WTC11 (cell line): ENCODE results near the gene KCNMA1. TPM values are rescaled to one million over a fixed set of nuclear protein-coding genes. Genes with fewer than 3 reads are reported as not detected.

Experiments used
- ATAC-seq: fragments of 200-7000 bp; cut with Tn5 transposase; 2 replicates; pipeline ENCODE4 v1.10.0; 2021; ENCODE audit warnings: mild to moderate bottlenecking, moderate library complexity
- CTCF ChIA-PET: fragments of 300-600 bp; sonication (Branson Sonifier 250); formaldehyde crosslinking; loops from one replicate; lab custom pipeline; 2021; ENCODE audit warnings: antibody characterized with exemption; lab: Charles Lee
- POLR2A ChIA-PET: fragments of 350-600 bp; sonication (Branson Sonifier 250); formaldehyde crosslinking; loops from one replicate; lab custom pipeline; 2021; ENCODE audit warnings: antibody characterized with exemption; lab: Charles Lee
- DNase-seq: peaks from one replicate; pipeline ENCODE4 v3.0.0; 2021; ENCODE audit warnings: low spot score
- H3K27ac Mint-ChIP-seq: 2 replicates; pipeline ENCODE4 v1.8.0; 2021; ENCODE audit warnings: mixed read lengths
- H3K27me3 Mint-ChIP-seq: 2 replicates; pipeline ENCODE4 v1.8.0; 2021; ENCODE audit warnings: low read depth, mild to moderate bottlenecking, moderate library complexity, mixed read lengths
- H3K36me3 Mint-ChIP-seq: 2 replicates; pipeline ENCODE4 v1.8.0; 2021; ENCODE audit warnings: mixed read lengths
- H3K4me1 Mint-ChIP-seq: 2 replicates; pipeline ENCODE4 v1.8.0; 2022; ENCODE audit warnings: mixed read lengths
- H3K4me3 Mint-ChIP-seq: 2 replicates; pipeline ENCODE4 v1.8.0; 2021; ENCODE audit warnings: mild to moderate bottlenecking, moderate library complexity, mixed read lengths
- H3K9me3 Mint-ChIP-seq: 2 replicates; pipeline ENCODE4 v1.8.0; 2021; ENCODE audit warnings: mixed read lengths
- CBFB ChIP-seq: sonication (generic); formaldehyde crosslinking; IDR thresholded peaks from 2 replicates; pipeline ENCODE4 v1.8.1; 2022; ENCODE audit warnings: mild to moderate bottlenecking, low read depth, missing genetic modification reagents
- ETV6 ChIP-seq: sonication (generic); formaldehyde crosslinking; IDR thresholded peaks from 2 replicates; pipeline ENCODE4 v1.8.1; 2022; ENCODE audit warnings: mild to moderate bottlenecking, missing genetic modification reagents
- FOXJ3 ChIP-seq: sonication (generic); formaldehyde crosslinking; IDR thresholded peaks from 2 replicates; pipeline ENCODE4 v1.9.0; 2021; ENCODE audit warnings: missing genetic modification reagents, mild to moderate bottlenecking, borderline replicate concordance
- GTF2I ChIP-seq: fragments of 250-450 bp; sonication (Bioruptor Pico); conservative IDR thresholded peaks from 2 replicates; pipeline ENCODE4 v1.4.0; 2021; ENCODE audit warnings: mild to moderate bottlenecking
- JAZF1 ChIP-seq: fragments of 250-450 bp; sonication (Bioruptor Pico); IDR thresholded peaks from 2 replicates; pipeline ENCODE4 v1.9.0; 2021; ENCODE audit warnings: moderate library complexity, mild to moderate bottlenecking, inconsistent platforms
- KAT7 ChIP-seq: sonication (generic); formaldehyde crosslinking; IDR thresholded peaks from 2 replicates; pipeline ENCODE4 v1.8.1; 2023; ENCODE audit warnings: missing genetic modification reagents, mild to moderate bottlenecking, borderline replicate concordance
- MXD4 ChIP-seq: fragments of 250-450 bp; sonication (Bioruptor Pico); IDR thresholded peaks from 2 replicates; pipeline ENCODE4 v1.8.0; 2021; ENCODE audit warnings: mild to moderate bottlenecking, moderate library complexity, borderline replicate concordance
- RELA ChIP-seq: sonication (generic); formaldehyde crosslinking; IDR thresholded peaks from 2 replicates; pipeline ENCODE4 v1.8.1; 2022; ENCODE audit warnings: missing genetic modification reagents, mild to moderate bottlenecking, borderline replicate concordance
- RORB ChIP-seq: fragments of 250-450 bp; sonication (Bioruptor Pico); IDR thresholded peaks from 2 replicates; pipeline ENCODE4 v1.9.0; 2021; ENCODE audit warnings: mild to moderate bottlenecking
- SMAD3 ChIP-seq: sonication (generic); formaldehyde crosslinking; IDR thresholded peaks from 2 replicates; pipeline ENCODE4 v1.8.0; 2022; ENCODE audit warnings: missing genetic modification reagents, mild to moderate bottlenecking, borderline replicate concordance
- SOX15 ChIP-seq: fragments of 250-450 bp; sonication (Bioruptor Pico); IDR thresholded peaks from 2 replicates; pipeline ENCODE4 v1.9.0; 2021; ENCODE audit warnings: mild to moderate bottlenecking
- TEAD1 ChIP-seq: sonication (generic); formaldehyde crosslinking; IDR thresholded peaks from 2 replicates; pipeline ENCODE4 v1.8.0; 2022; ENCODE audit warnings: mild to moderate bottlenecking, missing genetic modification reagents
- TP53 ChIP-seq: sonication (generic); formaldehyde crosslinking; IDR thresholded peaks from 2 replicates; pipeline ENCODE4 v1.8.1; 2023; ENCODE audit warnings: mild to moderate bottlenecking, missing genetic modification reagents
- total RNA-seq: library from RNA; stranded (reverse); gene quantifications from 3 replicates; pipeline ENCODE4 v1.2.3, GENCODE V29; 2021
- TF ChIP-seq, protein P1 (sequence below): sonication (generic); formaldehyde crosslinking; IDR thresholded peaks from 2 replicates; pipeline ENCODE4 v1.8.0; 2023; ENCODE audit warnings: mild to moderate bottlenecking, missing genetic modification reagents
- TF ChIP-seq, protein P2 (sequence below): sonication (generic); formaldehyde crosslinking; IDR thresholded peaks from 2 replicates; pipeline ENCODE4 v1.8.1; 2022; ENCODE audit warnings: mild to moderate bottlenecking, moderate library complexity, missing genetic modification reagents
- TF ChIP-seq, protein P3 (sequence below): sonication (generic); formaldehyde crosslinking; IDR thresholded peaks from 2 replicates; pipeline ENCODE4 v1.8.1; 2022; ENCODE audit warnings: low read depth, missing genetic modification reagents, borderline replicate concordance
- TF ChIP-seq, protein P4 (sequence below): sonication (generic); formaldehyde crosslinking; IDR thresholded peaks from 2 replicates; pipeline ENCODE4 v1.8.1; 2022; ENCODE audit warnings: mild to moderate bottlenecking, missing genetic modification reagents, moderate library complexity, borderline replicate concordance

The KCNMA1 gene
- total RNA-seq, 1 experiment from 2014 or later, result 7.3 TPM

DNA sequence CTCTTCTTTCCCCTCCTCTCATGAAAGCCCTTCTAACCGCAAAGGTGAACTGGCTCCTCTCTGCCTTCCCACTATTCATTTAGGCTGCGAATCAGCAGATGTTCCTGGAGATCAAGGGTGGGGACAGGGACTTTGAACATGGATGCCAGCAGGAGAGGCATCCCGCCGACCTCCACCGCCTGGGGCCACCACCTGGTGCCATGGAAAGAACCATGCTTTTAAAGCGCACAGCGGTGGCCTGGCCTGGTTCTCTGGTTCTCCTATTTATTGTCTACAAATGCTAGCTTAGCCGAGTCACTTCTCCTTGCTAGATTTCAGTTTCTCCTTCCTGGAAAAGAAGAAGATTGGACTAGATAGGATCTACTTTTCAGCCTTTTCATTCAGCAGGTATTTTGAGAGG, 43.2 kb upstream of the KCNMA1 start:
- ChIA-PET POLR2A (no interaction called here), CTCF (interaction anchor here (0.6 to 4.1 kb wide), 2 partner anchors 31 to 37 kb away, joined by 3 to 16 read pairs; no protein-coding TSS in a partner anchor)
- Mint-ChIP-seq H3K36me3 (no peaks in the 10 kb centered on the region), H3K9me3 (no peaks in the 10 kb centered on the region), H3K27me3 (no peaks in the 10 kb centered on the region), H3K4me3 (no peak overlapping the region), H3K27ac (no peak overlapping the region), H3K4me1 (peaks cover 18% of the 10 kb centered on the region)
- DNase-seq (no peak), ATAC-seq (no peak)
- TF ChIP-seq TEAD1 (CRISPR knock-in tag), result no peak
- TF ChIP-seq, protein P1, sequence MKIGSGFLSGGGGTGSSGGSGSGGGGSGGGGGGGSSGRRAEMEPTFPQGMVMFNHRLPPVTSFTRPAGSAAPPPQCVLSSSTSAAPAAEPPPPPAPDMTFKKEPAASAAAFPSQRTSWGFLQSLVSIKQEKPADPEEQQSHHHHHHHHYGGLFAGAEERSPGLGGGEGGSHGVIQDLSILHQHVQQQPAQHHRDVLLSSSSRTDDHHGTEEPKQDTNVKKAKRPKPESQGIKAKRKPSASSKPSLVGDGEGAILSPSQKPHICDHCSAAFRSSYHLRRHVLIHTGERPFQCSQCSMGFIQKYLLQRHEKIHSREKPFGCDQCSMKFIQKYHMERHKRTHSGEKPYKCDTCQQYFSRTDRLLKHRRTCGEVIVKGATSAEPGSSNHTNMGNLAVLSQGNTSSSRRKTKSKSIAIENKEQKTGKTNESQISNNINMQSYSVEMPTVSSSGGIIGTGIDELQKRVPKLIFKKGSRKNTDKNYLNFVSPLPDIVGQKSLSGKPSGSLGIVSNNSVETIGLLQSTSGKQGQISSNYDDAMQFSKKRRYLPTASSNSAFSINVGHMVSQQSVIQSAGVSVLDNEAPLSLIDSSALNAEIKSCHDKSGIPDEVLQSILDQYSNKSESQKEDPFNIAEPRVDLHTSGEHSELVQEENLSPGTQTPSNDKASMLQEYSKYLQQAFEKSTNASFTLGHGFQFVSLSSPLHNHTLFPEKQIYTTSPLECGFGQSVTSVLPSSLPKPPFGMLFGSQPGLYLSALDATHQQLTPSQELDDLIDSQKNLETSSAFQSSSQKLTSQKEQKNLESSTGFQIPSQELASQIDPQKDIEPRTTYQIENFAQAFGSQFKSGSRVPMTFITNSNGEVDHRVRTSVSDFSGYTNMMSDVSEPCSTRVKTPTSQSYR (CRISPR knock-in tag), result no peak

DNA sequence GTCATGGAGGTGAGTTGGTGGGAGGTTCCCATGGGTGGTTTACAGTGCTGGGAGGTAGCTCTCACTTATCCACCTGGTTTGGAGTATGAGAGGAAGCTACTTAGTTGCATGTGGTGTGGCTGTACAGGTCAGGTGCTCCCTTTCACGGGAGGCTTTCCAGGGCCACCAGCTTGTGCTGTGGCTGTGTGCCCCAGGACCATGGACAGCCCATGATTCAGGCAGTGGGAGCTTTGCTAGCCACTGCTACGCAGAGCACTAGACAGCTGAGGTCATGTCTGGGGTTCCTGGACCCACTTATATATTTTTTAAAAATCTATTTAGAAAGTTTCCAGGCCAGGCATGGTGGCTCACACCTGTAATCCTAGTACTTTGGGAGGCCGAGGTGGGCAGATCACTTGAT, 42.5 kb upstream of the KCNMA1 start:
- Mint-ChIP-seq H3K9me3 (no peaks in the 10 kb centered on the region), H3K4me3 (no peak overlapping the region), H3K4me1 (peaks cover 12% of the 10 kb centered on the region), H3K27ac (no peak overlapping the region), H3K27me3 (no peaks in the 10 kb centered on the region; the same call in 1 of the 2 replicates), H3K36me3 (no peaks in the 10 kb centered on the region)
- no peak for TF ChIP-seq RELA (CRISPR knock-in tag)
- no peak for TF ChIP-seq MXD4 (CRISPR knock-in tag)
- TF ChIP-seq, protein P2, sequence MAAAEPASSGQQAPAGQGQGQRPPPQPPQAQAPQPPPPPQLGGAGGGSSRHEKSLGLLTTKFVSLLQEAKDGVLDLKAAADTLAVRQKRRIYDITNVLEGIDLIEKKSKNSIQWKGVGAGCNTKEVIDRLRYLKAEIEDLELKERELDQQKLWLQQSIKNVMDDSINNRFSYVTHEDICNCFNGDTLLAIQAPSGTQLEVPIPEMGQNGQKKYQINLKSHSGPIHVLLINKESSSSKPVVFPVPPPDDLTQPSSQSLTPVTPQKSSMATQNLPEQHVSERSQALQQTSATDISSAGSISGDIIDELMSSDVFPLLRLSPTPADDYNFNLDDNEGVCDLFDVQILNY (CRISPR knock-in tag), result no peak
- no peak for TF ChIP-seq SOX15
- TF ChIP-seq, protein P3, sequence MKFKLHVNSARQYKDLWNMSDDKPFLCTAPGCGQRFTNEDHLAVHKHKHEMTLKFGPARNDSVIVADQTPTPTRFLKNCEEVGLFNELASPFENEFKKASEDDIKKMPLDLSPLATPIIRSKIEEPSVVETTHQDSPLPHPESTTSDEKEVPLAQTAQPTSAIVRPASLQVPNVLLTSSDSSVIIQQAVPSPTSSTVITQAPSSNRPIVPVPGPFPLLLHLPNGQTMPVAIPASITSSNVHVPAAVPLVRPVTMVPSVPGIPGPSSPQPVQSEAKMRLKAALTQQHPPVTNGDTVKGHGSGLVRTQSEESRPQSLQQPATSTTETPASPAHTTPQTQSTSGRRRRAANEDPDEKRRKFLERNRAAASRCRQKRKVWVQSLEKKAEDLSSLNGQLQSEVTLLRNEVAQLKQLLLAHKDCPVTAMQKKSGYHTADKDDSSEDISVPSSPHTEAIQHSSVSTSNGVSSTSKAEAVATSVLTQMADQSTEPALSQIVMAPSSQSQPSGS (CRISPR knock-in tag), result no peak
- TF ChIP-seq JAZF1 (CRISPR knock-in tag), result no peak
- no peak for TF ChIP-seq SMAD3 (CRISPR knock-in tag)
- no peak for TF ChIP-seq TP53 (CRISPR knock-in tag)
- ATAC-seq, result no peak
- CTCF ChIA-PET, result interaction anchor here (4.1 kb wide), 1 partner anchor 32 kb away, joined by 16 read pairs; no protein-coding TSS in a partner anchor
- POLR2A ChIA-PET, result no interaction called here
- no peak for DNase-seq

DNA sequence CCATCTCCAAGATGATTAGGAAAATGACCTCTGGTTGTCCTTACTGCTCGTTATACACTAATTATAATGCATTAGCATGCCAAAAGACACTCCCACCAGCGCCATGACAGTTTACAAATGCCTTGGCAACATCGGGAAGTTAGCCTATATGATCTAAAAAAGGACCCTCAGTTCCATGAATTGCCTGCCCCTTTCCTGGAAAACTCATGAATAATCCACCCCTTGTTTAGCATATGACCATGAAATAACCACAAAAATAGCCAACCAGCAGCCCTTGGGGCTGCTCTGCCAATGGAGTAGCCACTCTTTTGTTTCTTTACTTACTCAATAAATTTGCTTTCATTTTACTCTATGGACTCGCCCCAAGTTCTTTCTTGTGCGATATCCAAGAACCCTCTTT, 41.6 kb upstream of the KCNMA1 start:
- ChIA-PET CTCF (no interaction called here), POLR2A (no interaction called here)
- ATAC-seq (no peak), DNase-seq (no peak)
- no peaks in the 10 kb centered on the region for H3K36me3 Mint-ChIP-seq
- peaks cover under 1% of the 10 kb centered on the region; the same call in 1 of the 2 replicates for H3K9me3 Mint-ChIP-seq
- H3K27ac Mint-ChIP-seq, result no peak overlapping the region
- H3K27me3 Mint-ChIP-seq, result no peaks in the 10 kb centered on the region; the same call in 1 of the 2 replicates
- peaks cover 12% of the 10 kb centered on the region for H3K4me1 Mint-ChIP-seq
- TF ChIP-seq FOXJ3 (no peak), ETV6 (CRISPR knock-in tag) (no peak), GTF2I (CRISPR knock-in tag) (no peak), CBFB (CRISPR knock-in tag) (no peak), KAT7 (CRISPR knock-in tag) (no peak), RORB (CRISPR knock-in tag) (no peak)
- TF ChIP-seq, protein P4, sequence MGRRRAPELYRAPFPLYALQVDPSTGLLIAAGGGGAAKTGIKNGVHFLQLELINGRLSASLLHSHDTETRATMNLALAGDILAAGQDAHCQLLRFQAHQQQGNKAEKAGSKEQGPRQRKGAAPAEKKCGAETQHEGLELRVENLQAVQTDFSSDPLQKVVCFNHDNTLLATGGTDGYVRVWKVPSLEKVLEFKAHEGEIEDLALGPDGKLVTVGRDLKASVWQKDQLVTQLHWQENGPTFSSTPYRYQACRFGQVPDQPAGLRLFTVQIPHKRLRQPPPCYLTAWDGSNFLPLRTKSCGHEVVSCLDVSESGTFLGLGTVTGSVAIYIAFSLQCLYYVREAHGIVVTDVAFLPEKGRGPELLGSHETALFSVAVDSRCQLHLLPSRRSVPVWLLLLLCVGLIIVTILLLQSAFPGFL (CRISPR knock-in tag), result no peak
- no peak overlapping the region for H3K4me3 Mint-ChIP-seq
